ENCODE data around the gene RASL11A.
"Not testable (repeated sequence)": the region's sequence is repeated elsewhere in the genome, so short reads cannot be mapped to it uniquely, and the experiment has no call there.

The RASL11A gene

DNA sequence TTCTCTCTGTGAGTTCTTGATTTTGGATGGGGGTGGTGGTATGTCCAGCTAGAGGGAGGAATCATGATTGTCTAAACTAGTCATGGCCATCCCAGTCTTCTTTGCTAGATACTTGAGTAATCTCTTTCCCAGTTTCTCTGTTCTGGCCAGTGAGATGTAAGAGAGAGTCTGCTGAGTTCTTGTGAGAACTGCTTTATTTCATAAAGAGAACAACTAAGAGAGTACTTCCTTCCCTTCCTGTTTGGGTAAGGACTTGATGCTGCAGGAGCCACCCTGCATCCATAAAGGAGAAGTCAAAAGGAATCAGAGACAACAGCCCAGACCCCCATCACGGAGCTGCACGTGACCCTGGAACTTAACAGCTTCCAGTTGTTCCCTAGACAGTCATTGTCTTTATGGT is 3.0 kb upstream of the RASL11A start:
- DNase-seq (ENCODE audit: low spot score) = no peak

DNA sequence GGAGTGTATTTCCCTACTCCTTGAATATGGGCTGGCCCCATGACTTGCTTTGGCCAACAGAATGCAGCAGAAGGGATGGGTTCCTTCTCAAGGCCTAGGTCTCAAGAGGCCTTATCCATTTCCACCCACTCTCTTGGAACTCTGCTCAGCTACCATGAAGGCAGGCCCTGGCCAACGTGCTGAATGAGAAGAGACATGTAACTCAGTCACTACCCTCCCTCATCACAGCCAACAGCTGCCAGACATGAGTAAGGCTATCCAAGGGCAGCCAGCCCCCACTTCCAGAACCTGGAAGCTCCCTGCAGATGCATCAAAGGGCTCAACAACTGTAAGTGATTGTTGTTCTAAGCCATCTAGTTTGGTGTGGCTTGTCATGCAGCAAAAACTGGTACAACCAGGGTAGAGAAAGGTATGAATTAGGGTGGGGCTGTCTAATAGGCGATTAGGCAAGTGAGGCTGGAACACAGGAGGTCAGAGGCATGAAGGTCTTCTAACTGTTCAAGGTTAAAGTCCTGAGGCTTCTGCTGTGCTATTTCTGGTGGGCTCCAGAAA is 1.4 kb upstream of the RASL11A start:
- no peak for DNase-seq (ENCODE audit: low spot score)

DNA sequence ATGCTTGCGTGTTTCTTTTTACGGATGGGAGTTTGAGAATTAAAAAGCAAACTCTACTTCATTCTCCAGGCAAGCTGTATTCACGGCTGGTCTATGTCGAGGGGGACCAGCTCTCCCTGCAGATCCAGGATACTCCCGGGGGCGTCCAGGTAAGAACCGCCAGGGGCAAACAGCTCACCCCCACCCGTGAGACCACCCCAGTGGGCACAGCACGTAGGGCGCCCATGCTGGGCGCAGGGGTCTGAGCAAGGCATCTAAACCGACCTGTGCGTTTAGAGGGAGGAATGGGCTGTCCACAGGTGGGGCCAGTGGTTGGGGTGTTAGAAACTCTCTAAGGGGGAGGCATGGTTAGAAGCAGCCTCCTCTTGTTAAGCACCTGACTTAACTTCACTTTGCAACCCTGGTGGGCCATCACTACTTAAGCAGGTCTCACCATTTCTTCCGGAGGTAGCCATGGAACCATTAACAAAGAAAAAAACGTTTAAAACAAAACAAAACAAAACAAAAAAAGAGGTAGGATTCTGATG is 1.0 kb downstream of the RASL11A start:
- no peak for DNase-seq (ENCODE audit: low spot score)

- no peak for DNase-seq (ENCODE audit: low spot score)
Observed at GRCh38 chr13:27273658-27274425, 3.2 kb downstream of the RASL11A start.

- no peak for DNase-seq (ENCODE audit: low spot score)
Observed at GRCh38 chr13:27274631-27275030, 4.0 kb downstream of the RASL11A start.

DNA sequence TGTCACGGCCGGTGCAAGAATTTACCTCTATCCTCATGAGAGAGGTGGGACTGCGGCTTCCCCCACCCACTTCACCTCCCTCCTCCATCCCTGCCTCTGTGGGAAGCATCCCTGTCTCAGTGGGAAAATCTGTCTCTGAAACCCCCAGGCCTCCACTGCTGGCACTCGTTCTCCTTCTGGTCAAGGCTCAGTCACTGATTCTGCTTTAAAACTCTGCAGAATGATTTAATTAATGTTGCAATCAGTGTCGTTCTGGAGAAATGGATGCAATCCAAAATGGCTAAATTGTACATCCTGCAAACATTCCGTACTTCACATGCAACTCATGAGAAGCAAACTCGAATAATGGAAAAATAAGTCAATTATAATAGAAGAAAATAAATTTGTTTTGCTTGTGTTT is 5.6 kb downstream of the RASL11A start:
- DNase-seq (ENCODE audit: low spot score) = no peak

- no peak for DNase-seq (ENCODE audit: low spot score)
Observed at GRCh38 chr13:27279506-27279905, 8.9 kb downstream of the RASL11A start.

GRCh38 chr13:27280009-27280656 is 9.5 kb downstream of the RASL11A start:
- DNase-seq (ENCODE audit: low spot score) = no peak

DNA sequence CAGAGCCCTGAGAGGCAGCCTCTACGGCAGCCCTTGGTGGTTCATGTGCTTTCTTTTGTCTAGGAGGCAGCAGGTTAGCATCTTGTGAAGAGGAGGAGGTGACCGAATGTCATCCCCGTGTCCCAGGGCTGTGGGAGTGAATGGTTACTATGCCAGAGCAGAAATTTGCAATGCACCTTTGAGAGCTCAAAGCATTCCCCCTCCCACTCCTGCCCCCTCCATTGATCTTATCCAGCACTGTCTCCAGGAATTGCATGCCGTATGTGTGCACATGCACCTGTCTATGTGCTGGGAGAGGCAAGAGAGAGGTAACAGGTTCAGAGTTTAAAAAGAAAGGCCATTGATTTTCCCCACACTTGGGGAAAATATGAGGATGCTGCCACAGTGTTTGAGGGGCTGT is 10.2 kb downstream of the RASL11A start:
- no peak for DNase-seq (ENCODE audit: low spot score)

GRCh38 chr13:27281420-27281819 is 10.8 kb downstream of the RASL11A start:
- no peak for DNase-seq (ENCODE audit: low spot score)

- DNase-seq (ENCODE audit: low spot score) = peak; percentile 19
Observed at GRCh38 chr13:27283906-27284493, 13.4 kb downstream of the RASL11A start.

DNA sequence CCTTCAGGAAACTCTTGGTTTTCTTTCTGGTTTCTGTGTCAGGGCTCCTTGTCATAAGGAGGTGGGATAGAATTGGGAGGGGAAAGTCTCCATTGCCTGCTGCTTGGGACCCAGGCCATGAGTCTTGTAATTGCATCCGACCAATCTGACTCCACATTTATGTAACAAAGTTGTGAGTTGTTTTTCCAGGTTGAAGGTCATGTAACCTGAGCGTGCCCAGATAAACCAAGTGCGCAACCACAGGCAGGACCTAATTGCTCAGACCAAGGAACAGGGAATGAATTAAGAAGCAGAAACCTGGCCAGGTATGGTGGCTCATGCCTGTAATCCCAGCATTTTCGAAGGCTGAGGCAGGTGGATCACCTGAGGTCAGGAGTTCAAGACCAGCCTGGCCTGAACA is 17.8 kb downstream of the RASL11A start:
- DNase-seq (ENCODE audit: low spot score) = no peak

DNA sequence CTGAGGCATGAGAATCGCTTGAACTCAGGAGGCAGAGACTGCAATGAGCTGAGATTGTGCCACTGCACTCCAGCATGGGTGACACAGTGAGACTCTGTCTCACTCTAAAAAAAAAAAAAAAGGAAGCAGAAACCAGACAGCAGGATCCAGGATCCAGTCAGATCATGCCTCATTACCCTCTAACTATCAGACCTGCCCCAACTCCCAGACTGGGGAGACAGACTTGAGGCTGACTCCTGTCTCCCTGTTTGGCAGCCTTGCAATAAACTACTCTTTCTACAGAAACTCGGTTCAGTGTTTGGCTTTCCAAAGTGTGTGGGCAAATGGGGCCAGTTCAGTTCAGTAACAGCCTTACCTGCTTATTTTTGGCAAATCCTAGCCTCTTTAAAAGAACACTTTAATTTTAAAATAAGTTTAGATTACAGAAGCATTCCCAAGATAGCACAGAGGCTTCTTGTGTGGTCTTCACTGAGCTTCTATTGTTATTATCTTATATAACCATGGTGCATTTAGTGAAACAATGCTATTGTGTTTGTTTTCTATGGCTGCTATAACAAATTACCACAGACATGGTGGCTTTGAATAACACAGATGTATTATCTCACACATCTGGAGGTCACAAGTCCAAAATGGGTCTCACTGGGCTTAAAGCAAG is 18.5 kb downstream of the RASL11A start:
- DNase-seq (ENCODE audit: low spot score) = no peak

- no peak for DNase-seq (ENCODE audit: low spot score)
Observed at GRCh38 chr13:27290715-27291114, 20.1 kb downstream of the RASL11A start.

DNA sequence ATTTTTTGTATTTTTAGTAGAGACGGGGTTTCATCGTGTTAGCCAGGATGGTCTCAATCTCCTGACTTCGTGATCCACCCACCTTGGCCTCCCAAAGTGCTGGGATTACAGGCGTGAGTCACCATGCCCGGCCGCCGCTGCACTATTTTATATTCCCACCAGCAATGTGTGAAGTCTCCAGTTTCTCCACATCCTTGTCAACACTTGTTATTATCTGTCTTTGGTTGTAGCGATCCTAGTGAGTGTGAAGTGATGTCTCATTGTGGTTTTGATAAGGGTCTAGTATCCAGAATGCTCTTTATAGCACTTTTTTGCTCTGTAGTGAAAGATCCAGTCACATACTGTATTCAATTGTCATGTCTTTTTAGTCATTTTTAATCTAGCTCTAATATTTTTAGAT is 21.3 kb downstream of the RASL11A start:
- DNase-seq (ENCODE audit: low spot score) = not testable (repeated sequence)

DNA sequence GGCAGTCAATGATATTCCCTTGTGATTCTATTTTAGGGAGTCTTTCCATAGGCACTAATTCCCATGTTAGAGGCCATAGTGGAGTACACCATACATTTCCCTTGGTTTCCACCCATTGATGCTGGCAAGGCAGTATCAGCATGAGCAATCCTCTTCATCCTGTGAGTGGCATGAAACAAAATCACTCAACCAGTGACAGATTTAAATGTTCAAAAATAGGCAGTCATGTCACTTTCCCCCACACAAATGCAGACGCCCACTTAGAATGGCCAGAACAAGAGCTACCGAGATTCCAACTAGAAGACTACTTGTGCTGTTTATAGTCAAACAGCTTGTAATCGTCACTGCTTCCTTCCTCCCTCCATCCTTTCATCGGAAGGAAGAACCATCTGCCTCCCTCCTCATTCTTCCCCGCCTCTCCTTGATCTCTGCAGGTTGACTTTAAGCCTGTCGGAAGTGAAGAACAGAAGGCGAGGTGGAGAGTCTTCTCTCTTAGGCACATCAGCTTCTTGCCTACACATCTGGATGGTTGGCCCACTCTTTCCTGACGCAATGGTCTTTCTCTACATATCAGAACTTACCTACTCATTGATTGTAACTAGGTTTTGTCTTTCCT is 22.6 kb downstream of the RASL11A start:
- no peak for DNase-seq (ENCODE audit: low spot score)

DNA sequence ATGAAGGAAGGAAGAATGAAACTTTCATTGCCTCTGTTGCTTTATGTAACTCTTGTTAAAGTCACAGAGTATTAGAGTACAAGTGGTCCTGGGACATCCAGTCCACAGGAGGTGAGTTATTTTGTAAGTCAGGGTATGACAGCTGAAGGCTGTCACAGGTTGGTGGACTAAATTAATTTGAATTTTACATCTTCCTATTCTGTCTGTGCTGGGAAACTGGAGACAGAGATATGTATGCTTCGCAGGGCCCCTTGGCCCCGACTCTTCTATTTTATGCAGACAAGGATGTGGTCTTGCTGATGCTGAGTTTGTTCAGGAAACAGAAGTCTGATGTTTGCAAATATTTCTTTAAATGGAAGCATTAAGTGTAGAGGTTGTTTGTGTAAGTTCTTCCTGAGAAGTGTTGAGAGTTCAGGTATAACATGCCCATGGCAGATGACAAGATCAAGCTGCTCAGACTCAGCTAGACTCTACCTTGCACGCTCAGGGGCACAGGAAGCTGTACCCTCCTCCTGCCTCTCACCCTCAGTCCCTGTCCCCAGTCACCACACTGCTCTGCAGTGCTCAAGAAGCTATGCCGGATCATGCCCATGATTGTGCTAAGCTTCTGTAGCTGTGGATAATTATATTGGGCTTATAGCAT is 23.4 kb downstream of the RASL11A start:
- DNase-seq (ENCODE audit: low spot score) = no peak

GRCh38 chr13:27295096-27295495 is 24.5 kb downstream of the RASL11A start:
- DNase-seq (ENCODE audit: low spot score) = no peak

- no peak for DNase-seq (ENCODE audit: low spot score)
Observed at GRCh38 chr13:27295660-27296059, 25.0 kb downstream of the RASL11A start.

- no peak for DNase-seq (ENCODE audit: low spot score)
Observed at GRCh38 chr13:27296496-27296895, 25.9 kb downstream of the RASL11A start.

- no peak for DNase-seq (ENCODE audit: low spot score)
Observed at GRCh38 chr13:27298849-27299248, 28.2 kb downstream of the RASL11A start.
